ENCODE results near the gene KIF12. TPM values are rescaled to one million over a fixed set of nuclear protein-coding genes. Genes with fewer than 3 reads are reported as not detected.

The KIF12 gene
- total and polyA plus RNA-seq, 2 donors (not counting 1 experiment from before 2014, with no cell fraction given) = not detected

Other genes starting within 250 kb of the KIF12 start
- 2.5 and 3.0 TPM in 2 replicates for gene ZNF618, start 223.0 kb downstream of the KIF12 start, total RNA-seq
- gene ZNF618, start 223.0 kb downstream of the KIF12 start, polyA plus RNA-seq = 1.4 and 1.9 TPM in 2 replicates
- gene AMBP, start 21.0 kb downstream of the KIF12 start, total RNA-seq = not detected in 2 replicates
- not detected in 2 replicates for gene AMBP, start 21.0 kb downstream of the KIF12 start, polyA plus RNA-seq
- gene COL27A1, start 56.2 kb upstream of the KIF12 start, total RNA-seq = 0.27 TPM in 2 replicates
- gene COL27A1, start 56.2 kb upstream of the KIF12 start, polyA plus RNA-seq = 0.16 and 0.59 TPM in 2 replicates
- not detected in 2 replicates for gene ORM1, start 223.8 kb upstream of the KIF12 start, total RNA-seq
- 0.13 TPM in 1 of 2 replicates, not detected in the other for gene ORM1, start 223.8 kb upstream of the KIF12 start, polyA plus RNA-seq
- gene ORM2, start 230.6 kb upstream of the KIF12 start, total RNA-seq = not detected in 2 replicates
- not detected in 2 replicates for gene ORM2, start 230.6 kb upstream of the KIF12 start, polyA plus RNA-seq